Lung microvascular endothelial cell (primary cell): ENCODE results near the gene CTRB2. TPM values are rescaled to one million over a fixed set of nuclear protein-coding genes. Genes with fewer than 3 reads are reported as not detected.
A peak's percentile ranks its signal among the peaks of the same experiment; 100 is the strongest.
"Not testable (repeated sequence)": the region's sequence is repeated elsewhere in the genome, so short reads cannot be mapped to it uniquely, and the experiment has no call there.

Source experiments
- DNase-seq, 2 donors: peaks; one replicate each; pipeline versions ENCODE4 v3.0.0 to v3.0.0-alpha.2; 2010; ENCODE audit warnings: low read depth in 2 of 2
- total RNA-seq: library from RNA; depleted of rRNA; stranded (reverse); fragments of >200 nt; gene quantifications from 2 replicates; pipeline ENCODE4 v1.2.1, GENCODE V29; 2014

Gene CTRB2
- total RNA-seq, 1 donor from 2014 or later = not detected

DNA sequence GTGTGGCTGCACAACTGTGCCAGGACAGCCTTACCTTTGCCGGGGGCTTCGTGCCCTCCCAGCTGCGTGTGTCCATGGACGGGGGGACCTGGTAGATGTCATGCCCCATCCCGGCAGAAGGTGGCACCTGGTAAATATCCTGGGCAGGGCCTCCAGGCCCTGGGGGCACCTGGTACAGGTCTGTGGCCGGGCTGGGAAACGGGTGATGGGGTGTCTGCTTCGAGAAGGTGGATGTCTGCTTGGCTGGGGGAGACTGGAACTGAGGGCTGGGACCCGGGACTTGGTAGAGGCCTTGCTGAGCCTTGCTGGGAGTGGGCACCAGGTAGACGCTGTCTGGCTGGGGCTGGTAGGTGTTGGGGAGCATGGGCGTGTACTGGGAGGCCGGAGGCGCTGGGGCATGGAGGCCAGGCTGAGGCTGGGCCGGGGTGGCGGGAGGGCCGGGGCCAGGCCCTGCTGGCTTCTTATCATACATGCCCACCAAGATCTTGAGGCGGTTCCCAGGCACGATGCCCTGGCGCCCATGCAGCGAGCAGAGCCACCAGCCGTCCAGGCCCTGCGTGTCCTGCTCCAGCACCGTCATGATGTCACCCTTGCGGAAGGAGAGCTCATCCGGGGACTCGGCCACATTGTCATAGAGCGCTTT is 35.6 kb upstream of the CTRB2 start:
- not testable (repeated sequence) for DNase-seq

DNA sequence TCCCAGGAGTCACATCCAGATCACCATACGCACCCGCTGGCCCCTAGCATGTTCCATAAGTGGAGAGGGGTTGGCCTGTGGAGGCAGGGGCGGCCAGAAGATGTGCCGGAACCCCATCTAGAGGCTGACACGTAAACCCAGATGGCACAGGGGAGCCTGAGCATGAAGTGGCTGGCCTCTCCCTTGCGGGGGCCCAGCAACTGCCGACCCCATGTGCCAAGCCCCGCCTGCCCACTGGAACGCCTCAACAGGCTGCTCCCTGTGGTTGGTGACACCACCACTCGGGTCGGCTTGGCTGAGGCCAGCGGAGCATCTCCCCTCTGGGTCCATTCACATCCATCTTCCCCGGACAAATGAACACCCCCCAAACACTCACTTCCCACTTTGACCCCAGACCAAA is 35.0 kb upstream of the CTRB2 start:
- no peak for DNase-seq

DNA sequence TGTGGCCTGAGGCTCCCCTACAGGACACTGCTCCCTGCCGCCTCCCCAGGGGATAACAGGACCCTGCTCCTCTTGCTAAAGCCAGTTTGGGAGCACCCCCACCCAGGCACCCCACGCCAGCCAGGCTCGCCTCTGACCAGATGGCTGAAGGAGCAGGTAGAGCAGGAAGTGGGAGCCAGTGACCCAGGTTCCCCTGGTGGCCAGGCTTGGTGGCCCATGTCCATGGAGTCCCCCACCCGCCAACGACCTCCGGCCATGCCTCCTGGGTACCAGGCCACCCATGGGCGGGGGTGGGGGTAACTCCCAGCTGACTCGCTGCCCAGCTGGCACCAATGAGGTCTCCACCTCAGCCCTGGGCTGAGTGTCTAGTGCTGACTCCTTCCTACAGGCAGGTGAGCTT is 34.5 kb upstream of the CTRB2 start:
- no peak for DNase-seq

DNA sequence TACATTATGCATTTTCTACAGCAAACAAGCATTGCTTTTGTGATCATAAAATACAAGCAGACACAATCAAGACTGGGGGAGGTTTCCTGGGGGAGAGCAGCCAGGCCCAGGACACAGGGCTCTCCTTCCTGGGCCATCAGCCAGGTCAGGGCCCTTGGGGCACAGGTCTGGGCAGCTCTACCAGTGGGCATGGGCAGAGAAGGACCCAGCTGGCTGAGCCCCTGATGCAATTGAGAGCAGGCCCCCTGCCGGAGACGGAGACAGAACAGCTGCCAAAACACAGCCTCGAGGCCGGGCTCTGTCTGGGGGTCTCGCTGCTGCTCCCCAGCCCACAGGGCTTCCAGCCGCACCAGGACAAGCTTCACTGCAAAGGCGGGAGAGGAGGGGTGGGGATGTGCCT is 33.7 kb upstream of the CTRB2 start:
- not testable (repeated sequence) for DNase-seq

DNA sequence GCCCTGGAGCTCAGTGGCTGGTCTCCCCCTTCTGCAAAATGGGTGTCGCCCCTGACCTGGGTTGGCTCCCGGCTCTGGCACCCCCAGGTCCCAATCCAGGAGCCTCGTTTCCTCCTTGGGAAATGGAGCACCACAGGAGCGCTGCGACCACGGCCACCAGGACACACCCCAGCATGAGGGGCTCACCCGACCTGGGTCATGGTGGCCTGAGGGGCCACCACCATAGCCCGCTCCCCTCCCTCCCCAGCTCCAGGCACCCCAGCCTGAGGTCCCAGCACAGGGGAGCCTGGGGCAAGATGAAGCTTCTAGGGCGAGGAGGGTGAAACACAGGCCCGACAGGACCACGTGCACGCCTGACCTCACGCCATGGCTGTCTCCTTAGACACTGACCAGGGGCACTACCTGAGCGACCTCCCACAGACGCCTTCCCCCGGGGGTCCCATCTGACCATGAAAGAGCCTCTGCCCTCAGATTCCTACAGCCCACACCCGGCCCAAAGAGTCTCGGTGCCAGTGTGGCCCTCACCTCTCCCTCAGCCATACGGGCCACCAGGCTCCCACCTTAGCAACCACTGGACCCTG is 32.7 kb upstream of the CTRB2 start:
- DNase-seq = no peak

DNA sequence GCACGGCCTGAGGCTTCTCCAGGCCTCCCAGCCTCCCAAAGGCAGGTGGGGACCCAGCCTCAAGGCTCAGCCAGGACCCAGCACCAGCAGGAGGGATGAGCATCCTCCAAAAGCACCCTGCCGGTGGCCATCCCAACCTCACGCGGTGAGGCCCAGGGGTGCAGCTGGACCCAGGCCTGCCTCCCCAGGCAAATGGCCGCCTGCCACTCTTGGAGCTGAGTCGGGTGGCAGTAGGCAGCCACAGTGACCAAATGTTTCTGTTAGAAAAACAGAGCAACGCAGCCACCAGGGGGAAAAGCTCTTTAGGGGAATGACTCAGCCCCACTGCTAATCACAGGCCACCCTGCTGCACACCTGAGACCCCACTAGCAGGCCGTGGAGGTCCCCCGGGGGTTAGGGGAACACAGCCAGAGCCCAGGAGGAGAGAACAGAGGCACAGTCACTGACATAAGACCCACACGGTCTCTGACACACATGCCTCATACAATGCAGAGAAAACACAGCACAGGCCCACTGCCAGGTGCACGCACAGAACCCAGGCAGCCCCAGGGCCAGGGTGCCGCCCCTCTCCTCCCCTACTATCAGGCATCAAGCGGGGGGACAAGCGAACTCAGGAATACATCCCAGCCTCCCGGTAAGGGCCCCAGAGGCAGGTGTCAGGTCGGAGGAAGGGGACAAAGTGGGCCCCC is 32.0 kb upstream of the CTRB2 start:
- DNase-seq = peak in 1 of 2 donors; percentile 51

- peak in 1 of 2 donors; percentile 15 for DNase-seq
These were observed 31.3 kb upstream of the CTRB2 start for GRCh38 chr16:75238132-75238852.

DNA sequence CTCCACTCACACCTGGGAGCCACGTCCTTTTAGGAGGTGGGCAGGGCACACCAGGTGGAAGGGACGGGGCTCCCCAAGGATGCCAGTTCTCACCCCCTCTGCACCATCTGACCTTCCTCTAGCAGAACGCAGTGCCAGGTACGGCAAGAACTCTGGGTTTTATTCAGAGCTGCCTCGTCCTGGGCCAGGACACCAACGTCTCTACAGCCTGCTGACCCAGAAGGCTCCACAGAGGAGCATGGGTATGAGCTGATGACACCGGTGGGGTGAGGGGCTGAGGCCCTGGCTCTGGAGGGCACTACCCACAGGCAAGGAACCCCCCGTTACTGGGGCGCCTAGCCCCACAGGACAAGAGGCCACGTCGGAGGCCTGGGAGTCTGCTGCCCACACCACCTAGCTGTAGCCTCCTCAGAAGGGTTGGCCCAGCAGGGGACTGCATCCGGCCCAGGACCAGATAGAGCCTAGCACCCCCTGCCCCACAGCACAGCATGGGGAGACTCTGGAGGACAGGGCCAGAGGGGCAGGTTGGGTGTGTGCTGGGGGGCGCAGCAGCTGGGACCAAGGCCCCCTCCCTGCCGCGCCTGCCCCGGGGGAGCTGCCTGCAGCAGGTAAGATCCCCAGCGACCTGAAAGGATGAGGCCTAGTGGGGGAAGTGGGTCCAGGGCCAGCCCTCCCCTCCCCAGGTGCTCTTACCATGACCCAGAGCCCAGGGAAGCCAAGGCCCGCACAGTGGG is 30.6 kb upstream of the CTRB2 start:
- DNase-seq = no peak

- no peak for DNase-seq
These were observed 29.9 kb upstream of the CTRB2 start for GRCh38 chr16:75236736-75237397.

DNA sequence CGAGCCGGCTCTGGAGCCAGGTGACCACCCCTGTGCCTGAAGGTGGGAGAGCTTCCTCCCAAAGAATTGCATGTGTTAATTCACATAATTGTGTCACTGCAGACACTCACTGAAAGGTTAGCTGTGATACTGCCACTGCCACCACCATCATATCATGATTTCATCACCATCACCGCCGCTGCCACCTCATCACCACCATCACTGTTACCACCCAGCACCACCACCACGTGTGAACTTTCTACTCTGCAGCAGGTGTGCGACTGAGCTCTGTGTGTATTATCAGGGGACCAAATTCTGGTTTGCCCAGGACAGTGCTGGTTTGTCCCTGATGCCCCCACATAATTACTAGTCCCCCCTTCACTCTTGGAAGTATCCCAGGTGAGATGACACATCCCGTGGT is 29.3 kb upstream of the CTRB2 start:
- DNase-seq = no peak

GRCh38 chr16:75235721-75236193 is 28.8 kb upstream of the CTRB2 start:
- DNase-seq = peak in 1 of 2 donors; percentile 45

DNA sequence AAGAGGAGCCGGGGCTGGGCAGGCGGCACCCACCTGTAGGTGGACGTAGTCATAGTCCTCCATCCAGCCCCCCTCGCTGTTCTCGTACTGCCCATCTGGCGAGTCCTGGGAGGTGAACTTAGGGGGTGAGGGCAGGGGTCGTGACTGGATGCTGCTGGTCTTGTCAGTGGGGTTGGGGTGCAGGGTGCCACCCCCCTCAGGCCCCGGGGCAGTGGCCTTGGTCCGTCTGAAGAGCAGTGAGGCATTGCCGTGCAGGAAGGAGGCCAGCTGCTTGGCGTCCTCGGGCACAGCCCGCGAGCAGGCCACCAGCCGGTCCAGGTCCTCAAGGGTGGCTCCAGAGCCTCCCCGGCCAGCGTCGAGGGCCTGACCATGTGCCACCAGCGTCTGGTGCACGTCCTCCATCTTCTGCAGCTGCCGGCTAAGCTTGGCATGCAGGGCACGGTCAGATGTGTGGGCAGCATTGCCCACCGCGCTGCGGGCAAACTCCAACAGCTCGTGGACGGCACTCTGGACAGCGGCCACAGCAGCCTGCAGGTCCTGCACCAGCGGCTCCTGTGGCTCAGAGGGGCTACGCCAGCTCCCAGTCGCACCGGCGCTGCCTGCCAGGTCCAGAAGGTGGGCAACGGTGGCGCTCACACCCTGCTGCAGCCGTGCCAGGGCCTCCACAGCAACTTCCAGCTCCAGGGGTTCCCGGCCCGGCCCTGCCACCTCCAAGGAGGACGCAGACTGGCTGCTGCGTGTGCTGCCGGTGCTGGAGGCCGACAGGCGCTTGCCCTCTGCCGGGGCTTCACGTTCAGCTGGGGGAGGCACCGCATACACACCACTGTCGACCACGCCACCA is 28.1 kb upstream of the CTRB2 start:
- peak in 1 of 2 donors; percentile 25 for DNase-seq

GRCh38 chr16:75233611-75233938 is 26.6 kb upstream of the CTRB2 start:
- no peak for DNase-seq

DNA sequence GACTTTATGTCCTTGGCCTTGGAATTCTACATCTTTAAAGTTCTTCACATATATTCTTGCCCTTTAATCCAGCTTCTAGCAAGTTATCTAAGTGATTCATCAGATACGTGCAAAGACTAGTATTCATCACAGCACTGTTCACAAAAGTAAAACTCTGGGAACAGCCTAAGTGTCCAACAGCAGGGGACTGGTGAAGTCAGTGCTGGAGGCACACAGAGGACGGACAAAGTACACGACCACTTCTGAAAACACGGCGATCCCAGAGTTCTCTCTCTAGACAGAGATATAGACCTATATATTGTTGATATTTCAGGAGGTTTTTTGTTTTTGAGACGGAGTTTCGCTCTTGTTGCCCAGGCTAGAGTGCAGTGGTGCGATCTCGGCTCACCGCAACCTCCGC is 24.6 kb upstream of the CTRB2 start:
- DNase-seq = peak in 1 of 2 donors; percentile 15

DNA sequence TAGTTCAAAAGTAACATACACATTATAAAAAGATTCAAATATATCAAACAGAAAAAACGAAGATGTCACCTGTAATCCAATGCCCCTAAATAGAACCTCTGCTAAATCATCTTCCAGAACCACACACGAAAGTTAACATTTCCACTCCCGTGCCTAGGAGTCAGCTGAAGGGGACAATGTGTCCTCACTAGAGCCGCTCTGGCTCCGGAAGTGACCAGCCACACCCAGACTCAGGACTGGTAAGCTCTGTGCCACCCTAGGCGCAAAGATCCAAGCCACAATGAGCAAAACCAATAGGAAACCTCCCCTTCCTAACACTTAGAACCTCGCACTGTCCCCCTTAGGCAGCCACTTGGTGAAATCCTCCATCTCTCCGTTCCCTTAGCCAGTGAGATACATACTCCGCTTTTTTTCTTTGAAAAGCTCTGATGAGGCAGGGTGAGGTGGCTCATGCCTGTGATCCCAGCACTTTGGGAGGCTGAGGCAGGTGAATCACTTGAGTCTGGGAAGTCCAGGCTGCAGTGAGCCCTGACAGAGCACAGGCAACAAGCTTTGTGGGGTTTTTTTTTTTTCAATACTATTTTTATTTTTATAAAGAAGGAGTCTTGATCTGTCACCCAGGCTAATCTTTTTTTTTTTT is 23.6 kb upstream of the CTRB2 start:
- peak in 1 of 2 donors; percentile 28 for DNase-seq

- peak in 1 of 2 donors; percentile 9 for DNase-seq
These were observed 22.4 kb upstream of the CTRB2 start for GRCh38 chr16:75229172-75230031.

DNA sequence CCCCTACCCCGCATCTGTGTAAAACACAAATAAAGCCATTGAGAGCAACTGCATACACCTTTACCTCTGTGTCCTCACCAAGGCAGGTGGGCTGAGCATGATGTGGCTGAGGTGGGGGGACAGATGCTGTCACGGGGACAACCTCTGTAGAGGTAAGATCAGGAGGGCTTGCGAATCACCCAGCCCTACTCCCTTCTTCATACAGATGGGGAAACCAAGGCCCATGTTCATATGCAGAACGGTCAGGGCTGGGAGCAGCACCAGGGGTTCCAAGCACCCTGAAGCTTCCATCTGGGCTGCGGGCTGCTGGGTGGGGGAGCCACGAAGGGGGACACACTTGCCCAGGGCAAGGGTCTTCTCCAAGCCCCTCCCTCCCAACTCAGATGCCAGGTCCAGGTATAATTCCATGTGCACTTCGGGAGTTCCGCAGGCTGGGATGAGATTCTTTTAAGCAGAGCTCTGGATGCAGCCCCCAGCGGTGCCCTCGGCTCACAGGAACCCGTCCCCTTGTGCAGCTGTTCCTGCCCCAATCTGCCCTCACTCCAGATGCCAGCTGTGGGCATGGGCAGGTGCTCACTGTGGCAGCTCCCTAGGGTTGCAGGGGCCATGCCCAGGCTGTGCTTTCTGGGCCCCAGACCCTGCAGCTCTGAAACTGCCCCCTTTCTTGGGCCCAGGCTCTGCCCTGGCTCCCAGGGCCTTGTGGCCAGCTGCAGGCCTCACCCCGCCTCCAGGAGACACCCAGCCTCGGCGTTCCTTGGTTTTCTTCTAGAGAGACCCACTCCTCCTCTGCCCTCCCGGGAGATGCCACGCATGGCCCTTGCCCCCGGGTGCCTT is 21.4 kb upstream of the CTRB2 start:
- DNase-seq = peak in 1 of 2 donors; percentile 19
